Measurements from ENCODE around the gene OR51L1. TPM values are rescaled to one million over a fixed set of nuclear protein-coding genes. Genes with fewer than 3 reads are reported as not detected.

OR51L1 gene
- total RNA-seq, 1 experiment from 2014 or later, result not detected

- Histone ChIP-seq H3K36me3 (ENCODE audit: control insufficient read depth, insufficient read depth, low read length) (no peaks in the 10 kb centered on the region), H3K27me3 (ENCODE audit: control insufficient read depth, insufficient read depth, low read length) (no peaks in the 10 kb centered on the region), H3K4me1 (ENCODE audit: control insufficient read depth, insufficient read depth, low read length) (no peaks in the 10 kb centered on the region), H3K4me3 (ENCODE audit: low read depth in 2 of 2, low read length in 2 of 2) (no peak overlapping the region), H3K27ac (ENCODE audit: low read length) (no peak overlapping the region), H3K9me3 (ENCODE audit: control insufficient read depth, insufficient read depth, low read depth, low read length) (no peaks in the 10 kb centered on the region)
- ATAC-seq (no peak), DNase-seq (ENCODE audit: low read depth, low spot score) (no peak)
- intact Hi-C loops (cut with micrococcal nuclease; ENCODE audit: unreplicated experiment) (no loop called here), in situ Hi-C loops (cut with HindIII; ENCODE audit: low pct_unique_long_range_greater_than_20kb, low sequenced_read_pairs) (no loop called here)
- ChIA-PET CTCF (no interaction called here), POLR2A (no interaction called here)
- no TSS peak for BruUV-seq (replicated peaks)
- TF ChIP-seq REST (IDR thresholded peaks at IDR 0.05; ENCODE audit: insufficient read depth in 1 of 2, low read depth in 2 of 2, low read length in 1 of 2) (no peak), POLR2AphosphoS5 (IDR thresholded peaks at IDR 0.05; ENCODE audit: low read depth, low read length) (no peak), TCF7L2 (IDR thresholded peaks at IDR 0.05; ENCODE audit: low read depth, low read length) (no peak), SIN3A (IDR thresholded peaks at IDR 0.05; ENCODE audit: borderline replicate concordance, insufficient read depth, low read depth, low read length) (no peak)
- TF ChIP-seq, protein P1, sequence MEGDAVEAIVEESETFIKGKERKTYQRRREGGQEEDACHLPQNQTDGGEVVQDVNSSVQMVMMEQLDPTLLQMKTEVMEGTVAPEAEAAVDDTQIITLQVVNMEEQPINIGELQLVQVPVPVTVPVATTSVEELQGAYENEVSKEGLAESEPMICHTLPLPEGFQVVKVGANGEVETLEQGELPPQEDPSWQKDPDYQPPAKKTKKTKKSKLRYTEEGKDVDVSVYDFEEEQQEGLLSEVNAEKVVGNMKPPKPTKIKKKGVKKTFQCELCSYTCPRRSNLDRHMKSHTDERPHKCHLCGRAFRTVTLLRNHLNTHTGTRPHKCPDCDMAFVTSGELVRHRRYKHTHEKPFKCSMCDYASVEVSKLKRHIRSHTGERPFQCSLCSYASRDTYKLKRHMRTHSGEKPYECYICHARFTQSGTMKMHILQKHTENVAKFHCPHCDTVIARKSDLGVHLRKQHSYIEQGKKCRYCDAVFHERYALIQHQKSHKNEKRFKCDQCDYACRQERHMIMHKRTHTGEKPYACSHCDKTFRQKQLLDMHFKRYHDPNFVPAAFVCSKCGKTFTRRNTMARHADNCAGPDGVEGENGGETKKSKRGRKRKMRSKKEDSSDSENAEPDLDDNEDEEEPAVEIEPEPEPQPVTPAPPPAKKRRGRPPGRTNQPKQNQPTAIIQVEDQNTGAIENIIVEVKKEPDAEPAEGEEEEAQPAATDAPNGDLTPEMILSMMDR (IDR thresholded peaks at IDR 0.05), result no peak
Measured at GRCh38 chr11:5038341-5038740, 43.7 kb downstream of the OR51L1 start.

DNA sequence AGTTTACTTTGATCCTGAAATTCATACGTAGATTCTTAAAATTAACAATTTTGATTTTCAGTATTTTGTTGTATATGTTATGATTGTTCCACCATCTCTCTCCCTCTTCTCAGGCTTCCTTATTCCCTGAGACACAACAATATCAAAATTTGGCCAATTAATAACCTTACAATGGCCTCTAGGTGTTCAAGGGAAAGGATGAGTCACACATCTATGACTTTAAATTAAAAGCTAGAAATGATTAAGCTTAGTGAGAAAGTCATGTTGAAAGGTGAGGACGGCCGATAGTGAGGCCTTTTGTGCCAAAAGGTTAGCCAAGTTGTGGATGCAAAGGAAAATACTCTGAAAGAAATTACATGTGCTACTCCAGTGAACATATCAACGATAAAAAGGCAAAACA lies 46.2 kb downstream of the OR51L1 start:
- ChIA-PET CTCF (no interaction called here), POLR2A (no interaction called here)
- no peak for DNase-seq (ENCODE audit: low read depth, low spot score)
- Histone ChIP-seq H3K4me3 (ENCODE audit: low read depth in 2 of 2, low read length in 2 of 2) (no peak overlapping the region), H3K27me3 (ENCODE audit: control insufficient read depth, insufficient read depth, low read length) (no peaks in the 10 kb centered on the region), H3K36me3 (ENCODE audit: control insufficient read depth, insufficient read depth, low read length) (no peaks in the 10 kb centered on the region), H3K27ac (ENCODE audit: low read length) (no peak overlapping the region), H3K9me3 (ENCODE audit: control insufficient read depth, insufficient read depth, low read depth, low read length) (no peaks in the 10 kb centered on the region), H3K4me1 (ENCODE audit: control insufficient read depth, insufficient read depth, low read length) (no peaks in the 10 kb centered on the region)
- intact Hi-C loops (cut with micrococcal nuclease; ENCODE audit: unreplicated experiment) (no loop called here), in situ Hi-C loops (cut with HindIII; ENCODE audit: low pct_unique_long_range_greater_than_20kb, low sequenced_read_pairs) (no loop called here)
- BruUV-seq (replicated peaks), result no TSS peak
- no peak for ATAC-seq
- TF ChIP-seq SIN3A (IDR thresholded peaks at IDR 0.05; ENCODE audit: borderline replicate concordance, insufficient read depth, low read depth, low read length) (no peak), POLR2AphosphoS5 (IDR thresholded peaks at IDR 0.05; ENCODE audit: low read depth, low read length) (no peak), REST (IDR thresholded peaks at IDR 0.05; ENCODE audit: insufficient read depth in 1 of 2, low read depth in 2 of 2, low read length in 1 of 2) (no peak), TCF7L2 (IDR thresholded peaks at IDR 0.05; ENCODE audit: low read depth, low read length) (no peak)
- TF ChIP-seq, protein P1 (IDR thresholded peaks at IDR 0.05), result no peak

Data from Panc1 (cell line).